Neutrophil (primary cell): ENCODE results near the gene SAE1.

ENCODE experiments used
- H3K27ac ChIP-seq: fragments of 200-600 bp; sonication (generic); 2 replicates; pipeline ENCODE4 v1.5.1; 2016; ENCODE audit warnings: mild to moderate bottlenecking, moderate library complexity
- H3K27me3 ChIP-seq: fragments of 200-600 bp; sonication (generic); 2 replicates; pipeline ENCODE4 v1.6.0; 2016; ENCODE audit warnings: mild to moderate bottlenecking
- H3K36me3 ChIP-seq: fragments of 200-600 bp; sonication (generic); 2 replicates; pipeline ENCODE4 v1.5.1; 2017
- H3K4me1 ChIP-seq, 2 experiments: fragments of 200-600 bp in 1 of 2; sonication (generic) in 1 of 2; 1 replicate in 1 of 2; 2 replicates in 1 of 2; pipeline versions ENCODE4 v1.5.1 to v1.6.1; 2013 to 2016; ENCODE audit warnings: low read depth in 1 of 2, low read length in 1 of 2, mild to moderate bottlenecking in 1 of 2, moderate library complexity in 1 of 2; ENCODE audit not compliant: control insufficient read depth in 1 of 2, insufficient read depth in 1 of 2
- H3K4me3 ChIP-seq, 2 experiments: fragments of 200-600 bp in 1 of 2; sonication (generic) in 1 of 2; 1 replicate in 1 of 2; 2 replicates in 1 of 2; pipeline ENCODE4 v1.5.1; 2013 to 2016; ENCODE audit warnings: low read depth in 1 of 2, low read length in 1 of 2, mild to moderate bottlenecking in 1 of 2, moderate library complexity in 1 of 2
- H3K9me3 ChIP-seq: fragments of 200-600 bp; sonication (generic); 2 replicates; pipeline ENCODE4 v1.5.1; 2016
- CTCF ChIP-seq: fragments of 200-600 bp; sonication (generic); IDR thresholded peaks from 2 replicates; pipeline ENCODE4 v1.5.1; 2016; ENCODE audit warnings: antibody characterized with exemption

The SAE1 gene

GRCh38 chr19:47255879-47256692 is 125.5 kb downstream of the SAE1 start, which contains the start of gene CCDC9:
CCDC9 (plus strand) TSS chr19:47256525; CDS start chr19:47258401, 1,876 bp downstream.
- peak; percentile 19 for TF ChIP-seq CTCF
- H3K4me1 ChIP-seq: peaks cover 14 to 27% of the 10 kb centered on the region in 2 experiments
- H3K27me3 ChIP-seq: peaks cover under 1% of the 10 kb centered on the region
- peaks cover 29% of the 10 kb centered on the region for H3K36me3 ChIP-seq
- H3K27ac ChIP-seq: peak within 1 kb of the TSS; percentile 89
- H3K4me3 ChIP-seq: peak within 1 kb of the TSS; percentile 67 to 71
- H3K9me3 ChIP-seq: no peaks in the 10 kb centered on the region

GRCh38 chr19:47256693-47257410 is 126.2 kb downstream of the SAE1 start:
- Histone ChIP-seq H3K4me1 (peaks cover 15 to 33% of the 10 kb centered on the region in 2 experiments), H3K9me3 (no peaks in the 10 kb centered on the region), H3K36me3 (peaks cover 32% of the 10 kb centered on the region), H3K27me3 (no peaks in the 10 kb centered on the region), H3K27ac (peak overlapping the region; percentile 89), H3K4me3 (peak overlapping the region; percentile 67 to 71)
- TF ChIP-seq CTCF: peak; percentile 35

GRCh38 chr19:47257411-47258169 is 127.0 kb downstream of the SAE1 start:
- H3K27me3 ChIP-seq: no peaks in the 10 kb centered on the region
- no peaks in the 10 kb centered on the region for H3K9me3 ChIP-seq
- peaks cover 36% of the 10 kb centered on the region for H3K36me3 ChIP-seq
- peaks cover 22 to 40% of the 10 kb centered on the region in 2 experiments for H3K4me1 ChIP-seq
- peak overlapping the region; percentile 67 to 70 for H3K4me3 ChIP-seq
- TF ChIP-seq CTCF: no peak
- H3K27ac ChIP-seq: peak overlapping the region; percentile 89

GRCh38 chr19:47258434-47258833 is 127.8 kb downstream of the SAE1 start:
- no peaks in the 10 kb centered on the region for H3K9me3 ChIP-seq
- peak overlapping the region; percentile 89 for H3K27ac ChIP-seq
- H3K27me3 ChIP-seq: no peaks in the 10 kb centered on the region
- H3K4me3 ChIP-seq: no peak overlapping the region
- H3K36me3 ChIP-seq: peaks cover 42% of the 10 kb centered on the region
- no peak for TF ChIP-seq CTCF
- peaks cover 22 to 44% of the 10 kb centered on the region in 2 experiments for H3K4me1 ChIP-seq

GRCh38 chr19:47258895-47259555 is 128.4 kb downstream of the SAE1 start:
- Histone ChIP-seq H3K4me3 (no peak overlapping the region), H3K27me3 (no peaks in the 10 kb centered on the region), H3K27ac (peak overlapping the region; percentile 18), H3K9me3 (no peaks in the 10 kb centered on the region), H3K36me3 (peaks cover 48% of the 10 kb centered on the region), H3K4me1 (peaks cover 22 to 44% of the 10 kb centered on the region in 2 experiments)
- no peak for TF ChIP-seq CTCF
